ENCODE results near the gene GRHL3.

The GRHL3 gene

DNA sequence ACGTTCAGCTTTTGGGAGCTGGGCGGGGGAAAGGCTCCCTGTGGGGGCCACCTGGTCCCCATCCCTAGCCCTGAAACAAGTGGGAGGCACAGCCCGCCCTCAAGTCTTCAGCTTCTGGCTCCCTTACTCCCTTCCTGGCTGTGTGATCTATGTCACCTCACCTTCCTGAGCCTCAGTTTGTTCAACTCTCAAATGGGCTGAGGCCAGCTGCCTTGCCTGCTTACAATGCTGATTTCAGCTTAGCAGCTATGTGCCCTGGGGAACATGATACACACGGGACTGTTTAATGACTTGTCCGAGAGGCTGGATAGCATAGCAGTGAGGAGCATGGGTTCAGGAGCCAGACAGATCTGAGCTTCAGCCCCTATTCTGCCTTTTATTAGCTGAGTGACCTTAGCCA lies 19.3 kb downstream of the GRHL3 start:
- TF ChIP-seq, protein P1, sequence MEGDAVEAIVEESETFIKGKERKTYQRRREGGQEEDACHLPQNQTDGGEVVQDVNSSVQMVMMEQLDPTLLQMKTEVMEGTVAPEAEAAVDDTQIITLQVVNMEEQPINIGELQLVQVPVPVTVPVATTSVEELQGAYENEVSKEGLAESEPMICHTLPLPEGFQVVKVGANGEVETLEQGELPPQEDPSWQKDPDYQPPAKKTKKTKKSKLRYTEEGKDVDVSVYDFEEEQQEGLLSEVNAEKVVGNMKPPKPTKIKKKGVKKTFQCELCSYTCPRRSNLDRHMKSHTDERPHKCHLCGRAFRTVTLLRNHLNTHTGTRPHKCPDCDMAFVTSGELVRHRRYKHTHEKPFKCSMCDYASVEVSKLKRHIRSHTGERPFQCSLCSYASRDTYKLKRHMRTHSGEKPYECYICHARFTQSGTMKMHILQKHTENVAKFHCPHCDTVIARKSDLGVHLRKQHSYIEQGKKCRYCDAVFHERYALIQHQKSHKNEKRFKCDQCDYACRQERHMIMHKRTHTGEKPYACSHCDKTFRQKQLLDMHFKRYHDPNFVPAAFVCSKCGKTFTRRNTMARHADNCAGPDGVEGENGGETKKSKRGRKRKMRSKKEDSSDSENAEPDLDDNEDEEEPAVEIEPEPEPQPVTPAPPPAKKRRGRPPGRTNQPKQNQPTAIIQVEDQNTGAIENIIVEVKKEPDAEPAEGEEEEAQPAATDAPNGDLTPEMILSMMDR (IDR thresholded peaks at IDR 0.05; ENCODE audit: low read depth, low read length) = no peak

GRCh38 chr1:24339996-24340395 lies 20.8 kb downstream of the GRHL3 start:
- TF ChIP-seq, protein P1 (IDR thresholded peaks at IDR 0.05; ENCODE audit: low read depth, low read length) = no peak
- no peak for DNase-seq (ENCODE audit: extremely low read depth, low read depth)

More for the DNA sequence above, 19.3 kb downstream of the GRHL3 start:
- DNase-seq (ENCODE audit: extremely low read depth, low read depth) = no peak

- TF ChIP-seq, protein P1 (IDR thresholded peaks at IDR 0.05; ENCODE audit: low read depth, low read length) = no peak
- no peak for DNase-seq (ENCODE audit: extremely low read depth, low read depth)
Observed at GRCh38 chr1:24340770-24341169, 21.6 kb downstream of the GRHL3 start.

DNA sequence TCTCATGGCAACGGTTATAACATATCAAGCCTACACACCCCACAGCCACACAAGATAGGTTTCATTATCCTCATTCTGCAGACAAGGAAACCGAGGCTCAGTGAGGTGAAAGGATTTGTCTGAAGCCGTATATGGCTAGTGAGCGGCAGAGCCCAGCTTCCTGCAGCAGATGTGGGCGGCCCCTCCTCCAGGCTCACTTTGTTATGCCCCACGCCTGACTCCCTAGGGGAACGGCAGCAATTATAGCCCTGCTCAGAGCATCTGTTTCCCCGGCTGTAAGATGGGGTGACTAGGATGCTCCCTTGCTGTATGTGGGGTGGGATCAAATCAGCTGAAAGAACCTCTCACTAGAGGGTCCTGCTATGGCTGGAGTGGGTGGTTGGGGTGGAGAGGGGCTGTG lies 22.1 kb downstream of the GRHL3 start:
- TF ChIP-seq, protein P1 (IDR thresholded peaks at IDR 0.05; ENCODE audit: low read depth, low read length) = no peak
- no peak for DNase-seq (ENCODE audit: extremely low read depth, low read depth)

- TF ChIP-seq, protein P1 (IDR thresholded peaks at IDR 0.05; ENCODE audit: low read depth, low read length) = no peak
- DNase-seq (ENCODE audit: extremely low read depth, low read depth) = no peak
Observed at GRCh38 chr1:24343412-24344089, 24.4 kb downstream of the GRHL3 start.

DNA sequence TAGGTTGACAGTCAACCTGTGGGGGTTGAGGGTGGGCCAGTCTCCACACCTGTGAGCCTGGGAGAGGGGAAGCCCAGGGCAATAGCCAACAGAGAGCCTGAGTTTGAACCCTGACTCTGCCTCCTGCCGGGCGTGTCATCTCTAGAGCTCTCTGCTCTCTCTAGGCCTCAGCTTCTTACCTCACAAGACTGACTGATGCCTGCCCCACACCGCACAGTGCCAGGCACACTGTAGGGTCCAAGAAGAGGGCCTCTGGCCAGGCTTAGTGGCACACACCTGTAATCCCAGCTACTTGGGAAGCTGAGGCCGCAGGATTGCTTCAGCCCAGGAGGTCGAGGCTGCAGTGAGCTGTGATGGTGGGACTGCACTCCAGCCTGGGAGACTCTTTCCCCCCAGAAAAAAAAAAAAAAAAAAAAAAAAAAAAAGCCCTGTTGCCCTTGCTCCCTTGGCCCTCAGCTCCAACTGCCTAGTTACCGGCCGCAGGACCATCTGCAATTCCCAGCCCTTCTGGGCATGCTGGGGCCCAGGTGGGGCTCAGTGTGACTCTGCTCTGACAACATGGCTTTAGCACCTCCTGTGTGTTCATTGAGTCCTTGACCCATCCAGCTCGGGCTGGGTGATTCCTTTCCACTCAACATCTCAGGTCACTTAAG lies 25.1 kb downstream of the GRHL3 start:
- DNase-seq (ENCODE audit: extremely low read depth, low read depth) = no peak
- TF ChIP-seq, protein P1 (IDR thresholded peaks at IDR 0.05; ENCODE audit: low read depth, low read length) = no peak

DNA sequence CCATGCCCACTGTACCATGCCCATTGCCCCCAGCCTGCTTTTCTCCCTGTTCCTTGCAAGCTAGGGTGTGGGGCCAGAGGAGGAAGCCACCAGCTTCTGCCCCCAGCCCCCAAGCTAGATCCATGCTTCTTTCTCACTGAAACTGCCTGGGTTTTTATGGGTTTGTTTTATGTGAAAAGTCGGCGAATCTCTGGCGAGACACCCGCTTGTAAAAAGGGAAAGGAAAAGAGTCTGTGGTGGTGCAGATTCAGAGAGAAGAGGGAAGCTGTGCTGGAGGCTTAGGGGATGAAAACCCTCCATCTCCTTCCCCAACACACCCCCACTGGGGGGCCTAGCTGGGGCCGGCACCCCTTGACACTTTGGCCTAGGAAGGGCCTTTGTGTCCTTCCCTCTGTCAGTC lies 26.2 kb downstream of the GRHL3 start:
- no peak for DNase-seq (ENCODE audit: extremely low read depth, low read depth)
- TF ChIP-seq, protein P1 (IDR thresholded peaks at IDR 0.05; ENCODE audit: low read depth, low read length) = no peak

Data from AG09319 (cell line).